GM21381 (cell line): ENCODE measurements around the gene LY6G6C.

Source experiments
- ATAC-seq: cut with Tn5 transposase; IDR thresholded peaks from one replicate; pipeline ENCODE4 v1.9.1; 2021; ENCODE audit warnings: mild to moderate bottlenecking, moderate library complexity; ENCODE audit not compliant: unreplicated experiment

The LY6G6C gene

DNA sequence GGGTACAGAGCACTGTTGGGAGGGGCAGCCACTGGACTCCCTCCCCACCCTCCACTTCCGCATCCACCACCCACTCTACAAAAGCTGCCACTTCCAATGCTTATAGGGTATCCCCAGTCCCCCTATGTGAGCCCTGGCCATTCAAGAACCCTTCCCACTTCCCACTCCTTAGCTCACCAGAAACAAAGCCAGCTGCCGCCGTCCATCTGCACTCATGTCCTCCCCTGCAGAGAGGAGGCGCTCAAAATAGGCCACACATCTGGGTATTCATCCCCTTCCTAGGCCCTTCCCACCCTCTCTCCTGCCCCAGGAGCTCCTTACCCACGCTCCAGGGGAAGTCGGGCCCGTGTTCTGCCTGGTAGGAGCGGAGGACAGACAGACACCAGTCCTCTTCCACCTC is 34.2 kb downstream of the LY6G6C start:
- ATAC-seq, result no peak

DNA sequence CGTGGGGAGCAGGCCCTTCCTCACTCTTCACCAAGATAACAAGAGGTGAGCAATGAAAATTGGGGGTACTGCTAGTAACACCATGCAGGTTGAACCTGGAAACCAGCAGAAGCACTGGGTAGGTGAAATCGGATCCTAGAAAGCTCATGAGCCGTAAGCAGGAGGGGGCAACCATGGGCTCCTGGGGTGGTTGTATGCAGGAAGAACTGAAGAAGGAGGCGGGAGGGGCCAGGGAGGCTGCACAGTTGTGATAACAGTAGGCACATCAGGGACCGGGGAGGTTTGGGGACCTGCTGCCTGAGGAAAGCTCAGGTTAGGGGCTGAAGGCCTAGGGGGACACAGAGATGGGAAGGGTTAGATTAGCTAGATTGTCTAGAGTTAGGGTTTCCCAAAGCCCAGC is 35.1 kb downstream of the LY6G6C start:
- ATAC-seq, result no peak

DNA sequence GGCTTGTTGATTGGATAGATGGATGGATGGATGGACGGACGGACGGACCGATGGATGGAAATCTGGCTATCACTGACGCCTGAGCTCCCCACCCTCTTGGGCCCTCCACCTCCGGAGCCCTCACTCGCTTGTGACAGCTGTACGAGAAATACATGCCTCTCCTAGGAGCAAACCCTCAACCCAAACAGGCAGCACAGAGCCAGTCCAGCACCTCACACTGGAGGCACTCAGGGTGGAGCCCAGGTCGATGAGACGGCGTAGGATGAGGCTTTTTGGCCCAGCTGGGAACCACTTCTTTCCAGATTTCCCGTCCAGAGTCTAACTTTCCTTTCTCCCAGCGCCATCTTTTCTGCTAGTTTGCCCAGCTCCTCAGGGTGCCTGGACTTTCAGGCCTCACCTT is 38.0 kb downstream of the LY6G6C start:
- no peak for ATAC-seq

GRCh38 chr6:31681135-31681671 is 40.3 kb downstream of the LY6G6C start:
- no peak for ATAC-seq

DNA sequence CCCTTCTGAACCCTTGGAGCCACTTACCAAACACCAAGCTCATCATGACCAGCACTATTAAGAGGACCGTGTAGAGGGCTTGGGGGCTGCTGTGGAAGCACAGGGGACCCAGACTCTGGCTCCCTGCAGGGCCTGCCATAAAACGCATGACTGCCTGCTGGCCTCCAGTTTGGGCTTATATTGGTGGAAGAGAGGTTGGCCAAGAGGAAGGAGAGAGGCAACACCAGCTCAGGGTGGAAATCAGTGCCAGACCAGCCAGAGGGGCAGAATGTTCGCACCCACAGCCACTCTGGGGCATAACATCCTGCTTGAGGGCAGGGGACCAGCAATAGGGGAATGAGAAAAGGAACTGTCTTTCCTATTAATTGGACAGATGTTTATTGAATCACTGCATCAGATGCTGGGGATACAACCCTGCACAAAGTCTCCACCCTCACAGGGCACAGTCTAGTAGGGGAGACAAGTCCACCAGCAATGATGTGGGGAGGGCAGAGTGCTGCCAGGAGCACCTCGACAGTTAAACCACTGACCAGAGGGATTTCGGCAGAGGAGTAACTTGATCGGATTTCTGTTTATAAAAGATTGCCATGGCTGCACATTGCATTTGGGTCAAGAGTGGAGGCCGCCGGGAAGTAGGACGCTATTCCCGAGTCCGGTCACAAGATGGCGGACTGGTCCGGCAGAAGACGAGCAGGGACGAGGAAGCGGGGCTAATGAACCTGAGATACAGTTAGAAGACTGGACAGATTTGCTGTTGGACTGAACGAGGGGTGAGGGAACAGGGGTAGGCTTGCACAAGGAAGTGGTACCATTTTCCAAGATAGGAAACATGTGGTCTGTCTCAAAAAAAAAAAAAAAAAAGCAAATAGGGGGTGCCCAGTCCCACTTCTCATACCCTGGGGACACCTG is 41.1 kb downstream of the LY6G6C start, which contains the start of gene LY6G5C:
Gene LY6G5C, minus strand, starts transcription at position 842 of the 909 bp plus-strand sequence. Its CDS starts 694 bp downstream, at position 148.
- no peak for ATAC-seq

DNA sequence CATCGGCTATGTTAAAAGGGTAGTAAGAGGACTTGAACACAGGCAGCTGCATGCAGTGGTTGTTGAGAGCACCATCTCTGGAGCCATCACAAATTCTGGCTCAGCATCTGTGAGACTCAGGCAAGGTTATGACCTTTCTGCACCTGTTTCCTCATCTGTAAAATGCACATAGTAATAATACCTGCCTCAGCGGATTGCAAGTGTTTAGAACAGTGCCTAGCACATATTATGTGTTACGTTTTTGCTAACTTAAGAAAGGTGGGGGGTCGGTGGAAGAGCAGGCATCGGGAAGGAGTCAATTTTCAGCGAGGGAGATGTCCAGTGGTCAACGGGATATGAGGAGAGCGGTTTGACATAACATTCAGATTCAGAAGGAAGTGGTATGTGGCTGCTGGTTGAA is 43.6 kb downstream of the LY6G6C start:
- no peak for ATAC-seq

DNA sequence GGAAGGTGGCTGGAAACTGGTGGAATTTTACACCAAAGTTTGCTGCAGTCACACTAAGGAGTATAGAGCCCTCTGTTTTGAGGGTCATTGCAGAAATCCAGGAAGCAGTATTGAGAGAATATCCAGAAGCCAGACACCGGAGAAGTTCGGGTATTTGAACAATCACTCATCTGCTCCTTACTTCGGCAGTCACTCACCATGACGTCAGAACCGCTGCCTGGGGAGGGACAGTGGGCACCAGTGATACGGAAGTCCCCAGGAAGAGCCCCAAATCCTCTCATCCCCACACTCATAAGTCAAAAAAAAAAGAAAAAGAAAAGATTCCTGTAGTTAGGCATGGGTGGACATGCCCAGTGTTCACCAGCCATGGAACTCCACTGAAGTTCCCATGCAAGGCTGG is 44.6 kb downstream of the LY6G6C start:
- ATAC-seq, result no peak

DNA sequence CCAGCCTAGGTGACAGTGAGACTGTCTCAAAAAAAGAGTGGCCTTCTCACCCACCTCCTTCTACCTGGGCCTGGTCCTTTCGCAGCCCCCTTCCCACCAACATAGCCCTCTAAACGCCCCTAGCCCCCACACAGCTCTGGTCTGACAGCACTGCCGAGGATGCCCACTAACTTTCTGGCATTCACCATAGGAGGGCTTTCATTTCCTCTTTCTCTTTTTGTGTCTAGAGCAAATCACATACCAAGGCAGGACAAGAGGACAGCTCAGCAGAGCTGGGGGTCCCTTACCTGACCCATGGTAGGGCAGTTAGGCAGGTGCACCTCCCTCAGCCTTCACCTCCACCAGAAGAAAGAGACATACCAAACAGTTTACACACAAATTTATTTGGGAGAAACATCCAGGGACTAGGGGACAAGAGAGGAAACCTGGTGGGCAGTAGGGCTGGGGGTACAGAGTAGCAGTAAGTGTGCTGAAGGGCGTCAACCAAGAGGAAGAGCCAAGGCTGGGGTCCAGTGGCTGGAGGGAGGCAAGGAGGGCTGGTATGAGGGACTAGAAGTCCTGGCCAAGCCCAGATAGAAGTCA is 45.1 kb downstream of the LY6G6C start:
- no peak for ATAC-seq

DNA sequence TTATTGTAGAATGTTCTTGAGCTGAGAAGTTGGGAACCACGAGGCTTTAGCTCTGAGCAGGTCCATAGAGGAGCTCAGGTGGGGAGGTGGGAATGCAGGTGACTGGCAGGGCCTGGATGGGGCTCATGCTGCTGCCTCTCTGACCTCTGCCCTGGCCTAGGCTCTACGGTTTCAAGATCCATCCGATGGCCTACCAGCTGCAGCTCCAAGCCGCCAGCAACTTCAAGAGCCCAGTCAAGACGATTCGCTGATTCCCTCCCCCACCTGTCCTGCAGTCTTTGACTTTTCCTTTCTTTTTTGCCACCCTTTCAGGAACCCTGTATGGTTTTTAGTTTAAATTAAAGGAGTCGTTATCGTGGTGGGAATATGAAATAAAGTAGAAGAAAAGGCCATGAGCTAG is 51.9 kb downstream of the LY6G6C start, which contains the start of gene LY6G5B:
Gene LY6G5B, plus strand, starts transcription at position 301 of the 400 bp plus-strand sequence. CDS start 975 bp downstream, outside the sequence.
- no peak for ATAC-seq
